Hematopoietic multipotent progenitor cell treated with erythropoietin and hydrocortisone succinate and interleukin-3 and kit ligand, for 15 days (in vitro differentiated cells): ENCODE data around the gene NSD2.
A peak's percentile ranks its signal among the peaks of the same experiment; 100 is the strongest.
"Not testable (repeated sequence)": the region's sequence is repeated elsewhere in the genome, so short reads cannot be mapped to it uniquely, and the experiment has no call there.

Experiments
- DNase-seq: peaks from one replicate; pipeline ENCODE4 v3.0.0-alpha.2; 2015; ENCODE audit warnings: low spot score

NSD2 gene

GRCh38 chr4:2006956-2007653 lies 135.9 kb downstream of the NSD2 start:
- DNase-seq, result no peak

- DNase-seq, result no peak
Observed at GRCh38 chr4:2007804-2008670, 136.8 kb downstream of the NSD2 start.

- no peak for DNase-seq
Observed at GRCh38 chr4:2008671-2008920, 137.4 kb downstream of the NSD2 start.

- peak; percentile 97 for DNase-seq
Observed at GRCh38 chr4:2008921-2009650, 137.9 kb downstream of the NSD2 start, which contains the start of gene NELFA. Gene NELFA (minus strand): TSS chr4:2008974. CDS start chr4:2008959, 15 bp downstream.

GRCh38 chr4:2009651-2010233 lies 138.5 kb downstream of the NSD2 start:
- DNase-seq, result peak; percentile 21

GRCh38 chr4:2011583-2011982 lies 140.4 kb downstream of the NSD2 start:
- DNase-seq, result no peak

- no peak for DNase-seq
Observed at GRCh38 chr4:2015008-2015407, 143.8 kb downstream of the NSD2 start.

GRCh38 chr4:2021358-2022018 lies 150.3 kb downstream of the NSD2 start:
- not testable (repeated sequence) for DNase-seq

- no peak for DNase-seq
Observed at GRCh38 chr4:2024683-2025082, 153.5 kb downstream of the NSD2 start.

- DNase-seq, result no peak
Observed at GRCh38 chr4:2025817-2026216, 154.6 kb downstream of the NSD2 start.

- not testable (repeated sequence) for DNase-seq
Observed at GRCh38 chr4:2027120-2027519, 155.9 kb downstream of the NSD2 start.

GRCh38 chr4:2031161-2031560 lies 160.0 kb downstream of the NSD2 start:
- DNase-seq, result not testable (repeated sequence)
